ENCODE data around the gene EIF4G3. TPM values are rescaled to one million over a fixed set of nuclear protein-coding genes. Genes with fewer than 3 reads are reported as not detected.
A peak's percentile ranks its signal among the peaks of the same experiment; 100 is the strongest.

EIF4G3 gene
- total and polyA plus RNA-seq, 10 of the 15 experiments (the other 5 are each of a cell fraction or from before 2014, with no cell fraction given) = 7.4 to 45.1 (median 29.1) TPM

DNA sequence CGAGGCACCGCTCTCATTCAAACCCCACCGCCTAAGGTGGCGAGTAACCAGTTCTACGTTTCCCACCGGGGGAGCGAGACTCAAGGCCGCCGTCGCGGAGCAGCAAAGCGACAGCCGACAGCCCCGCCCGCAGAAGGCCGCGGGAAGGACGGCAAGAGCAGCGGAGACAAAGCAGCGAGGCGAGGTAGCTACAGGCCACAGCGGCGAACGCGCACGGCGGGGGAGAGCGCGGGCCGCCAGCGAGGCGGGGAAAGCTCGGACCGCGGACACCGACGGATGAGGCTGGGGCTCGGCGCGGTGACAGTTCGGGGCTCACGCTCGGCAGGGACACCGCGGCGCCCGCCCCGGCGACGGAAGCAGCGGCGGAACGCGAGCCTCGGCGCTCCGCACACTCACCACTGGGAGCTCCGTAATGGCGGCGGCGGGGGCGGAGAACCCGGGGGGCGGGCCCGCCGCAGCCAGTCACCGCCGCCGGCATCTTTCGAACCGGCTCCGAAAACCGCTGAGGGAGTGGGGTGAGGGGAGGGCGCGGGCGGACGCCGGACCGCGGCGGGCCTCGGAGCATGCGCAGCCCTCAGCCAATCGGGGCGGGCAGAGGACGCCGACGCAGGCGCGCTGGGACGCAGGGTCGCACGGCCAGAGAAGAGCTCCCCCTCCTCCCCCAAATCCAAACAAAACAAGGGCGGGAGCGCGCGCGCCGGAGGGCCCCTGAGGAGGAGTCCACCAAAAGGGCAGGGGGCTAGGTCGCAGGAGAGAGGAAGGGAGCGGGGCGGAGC is 390.3 kb downstream of the EIF4G3 start (continued):
- TF ChIP-seq, protein P1, sequence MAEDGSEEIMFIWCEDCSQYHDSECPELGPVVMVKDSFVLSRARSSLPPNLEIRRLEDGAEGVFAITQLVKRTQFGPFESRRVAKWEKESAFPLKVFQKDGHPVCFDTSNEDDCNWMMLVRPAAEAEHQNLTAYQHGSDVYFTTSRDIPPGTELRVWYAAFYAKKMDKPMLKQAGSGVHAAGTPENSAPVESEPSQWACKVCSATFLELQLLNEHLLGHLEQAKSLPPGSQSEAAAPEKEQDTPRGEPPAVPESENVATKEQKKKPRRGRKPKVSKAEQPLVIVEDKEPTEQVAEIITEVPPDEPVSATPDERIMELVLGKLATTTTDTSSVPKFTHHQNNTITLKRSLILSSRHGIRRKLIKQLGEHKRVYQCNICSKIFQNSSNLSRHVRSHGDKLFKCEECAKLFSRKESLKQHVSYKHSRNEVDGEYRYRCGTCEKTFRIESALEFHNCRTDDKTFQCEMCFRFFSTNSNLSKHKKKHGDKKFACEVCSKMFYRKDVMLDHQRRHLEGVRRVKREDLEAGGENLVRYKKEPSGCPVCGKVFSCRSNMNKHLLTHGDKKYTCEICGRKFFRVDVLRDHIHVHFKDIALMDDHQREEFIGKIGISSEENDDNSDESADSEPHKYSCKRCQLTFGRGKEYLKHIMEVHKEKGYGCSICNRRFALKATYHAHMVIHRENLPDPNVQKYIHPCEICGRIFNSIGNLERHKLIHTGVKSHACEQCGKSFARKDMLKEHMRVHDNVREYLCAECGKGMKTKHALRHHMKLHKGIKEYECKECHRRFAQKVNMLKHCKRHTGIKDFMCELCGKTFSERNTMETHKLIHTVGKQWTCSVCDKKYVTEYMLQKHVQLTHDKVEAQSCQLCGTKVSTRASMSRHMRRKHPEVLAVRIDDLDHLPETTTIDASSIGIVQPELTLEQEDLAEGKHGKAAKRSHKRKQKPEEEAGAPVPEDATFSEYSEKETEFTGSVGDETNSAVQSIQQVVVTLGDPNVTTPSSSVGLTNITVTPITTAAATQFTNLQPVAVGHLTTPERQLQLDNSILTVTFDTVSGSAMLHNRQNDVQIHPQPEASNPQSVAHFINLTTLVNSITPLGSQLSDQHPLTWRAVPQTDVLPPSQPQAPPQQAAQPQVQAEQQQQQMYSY (CRISPR knock-in tag; IDR thresholded peaks at IDR 0.05) = no peak
- TF ChIP-seq ATF7 (IDR thresholded peaks at IDR 0.05; ENCODE audit: low read depth) (no peak), NR2F1 (conservative IDR thresholded peaks at IDR 0.05) (peak; percentile 6; the same call in 1 of the 2 replicates), SIX5 (IDR thresholded peaks at IDR 0.05; ENCODE audit: low read depth, low read length, severe bottlenecking) (no peak), NFIC (IDR thresholded peaks at IDR 0.05; ENCODE audit: low read depth, low read length) (no peak), YBX1 (IDR thresholded peaks at IDR 0.05) (no peak), ZNF217 (IDR thresholded peaks at IDR 0.05) (no peak), SREBF1 (IDR thresholded peaks at IDR 0.05; ENCODE audit: low read length) (no peak)
- TF ChIP-seq, protein P2, sequence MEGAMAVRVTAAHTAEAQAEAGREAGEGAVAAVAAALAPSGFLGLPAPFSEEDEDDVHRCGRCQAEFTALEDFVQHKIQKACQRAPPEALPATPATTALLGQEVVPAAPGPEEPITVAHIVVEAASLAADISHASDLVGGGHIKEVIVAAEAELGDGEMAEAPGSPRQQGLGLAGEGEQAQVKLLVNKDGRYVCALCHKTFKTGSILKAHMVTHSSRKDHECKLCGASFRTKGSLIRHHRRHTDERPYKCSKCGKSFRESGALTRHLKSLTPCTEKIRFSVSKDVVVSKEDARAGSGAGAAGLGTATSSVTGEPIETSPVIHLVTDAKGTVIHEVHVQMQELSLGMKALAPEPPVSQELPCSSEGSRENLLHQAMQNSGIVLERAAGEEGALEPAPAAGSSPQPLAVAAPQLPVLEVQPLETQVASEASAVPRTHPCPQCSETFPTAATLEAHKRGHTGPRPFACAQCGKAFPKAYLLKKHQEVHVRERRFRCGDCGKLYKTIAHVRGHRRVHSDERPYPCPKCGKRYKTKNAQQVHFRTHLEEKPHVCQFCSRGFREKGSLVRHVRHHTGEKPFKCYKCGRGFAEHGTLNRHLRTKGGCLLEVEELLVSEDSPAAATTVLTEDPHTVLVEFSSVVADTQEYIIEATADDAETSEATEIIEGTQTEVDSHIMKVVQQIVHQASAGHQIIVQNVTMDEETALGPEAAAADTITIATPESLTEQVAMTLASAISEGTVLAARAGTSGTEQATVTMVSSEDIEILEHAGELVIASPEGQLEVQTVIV (IDR thresholded peaks at IDR 0.05; ENCODE audit: borderline replicate concordance, partially characterized antibody) = no peak

All from GM12878 (cell line).